Transverse colon (tissue), 4 donors: Measurements from ENCODE around the gene KRTAP4-6. TPM values are rescaled to one million over a fixed set of nuclear protein-coding genes. Genes with fewer than 3 reads are reported as not detected.
"Not testable (repeated sequence)": the region's sequence is repeated elsewhere in the genome, so short reads cannot be mapped to it uniquely, and the experiment has no call there.

Source experiments
- DNase-seq: peaks from one replicate; pipeline ENCODE4 v3.0.0-alpha.2; 2019
- H3K27ac ChIP-seq, 4 donors: fragments of 200-600 bp; sonication (generic); 2 replicates each; pipeline ENCODE4 v1.5.1; 2016 to 2018; ENCODE audit warnings: inconsistent platforms in 4 of 4
- H3K27me3 ChIP-seq: fragments of 200-600 bp; sonication (generic); 2 replicates; pipeline ENCODE4 v1.5.1; 2017; ENCODE audit warnings: inconsistent platforms
- H3K36me3 ChIP-seq, 4 donors: fragments of 200-600 bp; sonication (generic); 2 replicates each; pipeline ENCODE4 v1.5.1; 2017 to 2019; ENCODE audit warnings: inconsistent platforms in 4 of 4
- H3K4me1 ChIP-seq, 4 donors: fragments of 200-600 bp; sonication (generic); 2 replicates each; pipeline ENCODE4 v1.5.1; 2017 to 2020; ENCODE audit warnings: inconsistent platforms in 4 of 4
- H3K4me3 ChIP-seq, 4 donors: fragments of 200-600 bp; sonication (generic); 1 replicate in 1 of 4; 2 replicates in 3 of 4; pipeline versions ENCODE4 v1.5.1 to v1.6.1; 2017 to 2019; ENCODE audit warnings: inconsistent platforms in 4 of 4
- H3K9me3 ChIP-seq, 2 donors: fragments of 200-600 bp; sonication (generic); 2 replicates each; pipeline ENCODE4 v1.5.1; 2017 to 2019; ENCODE audit warnings: inconsistent platforms in 2 of 2
- EP300 ChIP-seq: sonication (generic); formaldehyde crosslinking; IDR thresholded peaks from one replicate; pipeline ENCODE4 v1.6.1; 2017; ENCODE audit warnings: antibody characterized with exemption, low read depth
- POLR2A ChIP-seq: fragments of 450-650 bp; IDR thresholded peaks from one replicate; pipeline ENCODE4 v1.6.1; 2016; ENCODE audit warnings: antibody characterized with exemption, mild to moderate bottlenecking, moderate library complexity
- POLR2AphosphoS5 ChIP-seq, 3 donors: sonication (generic); formaldehyde crosslinking; IDR thresholded peaks; one replicate each; pipeline ENCODE4 v1.6.1; 2016; ENCODE audit warnings: antibody characterized with exemption in 3 of 3
- WGBS, 2 donors: methylation state at CpG; one replicate each; pipeline ENCODE4 v1.1.5; 2018; ENCODE audit warnings: low coverage in 1 of 2; 5-methylcytosine and 5-hydroxymethylcytosine counted together
- in situ Hi-C, 4 donors: fragments of 200-750 bp; cut with MboI; loops; one replicate each; pipeline versions ENCODE4 v1.15.0 to v1.15.1; 2017; ENCODE audit warnings: low sequenced_read_pairs in 3 of 4, low pct_ligation_motif_present in 1 of 4, low pct_unique_long_range_greater_than_20kb in 1 of 4
- intact Hi-C: fragments of 100-400 bp; cut with DNase I; formaldehyde crosslinking; loops from one replicate; pipeline ENCODE4 v1.15.1; 2023; ENCODE audit warnings: low total_unique reads
- total RNA-seq, 4 donors: library from RNA; depleted of rRNA; stranded (reverse); fragments of >200 nt; gene quantifications; one replicate each; pipeline ENCODE4 v1.1.0, GENCODE V29; 2016
- TF ChIP-seq, protein P1 (sequence below), 5 experiments: fragments of 200-600 bp in 3 of 5; fragments of 450-650 bp in 2 of 5; sonication (generic) in 3 of 5; IDR thresholded peaks; 1 replicate in 2 of 5; 2 replicates in 3 of 5; pipeline ENCODE4 v1.5.1; 2016 to 2017; ENCODE audit warnings: antibody characterized with exemption in 5 of 5, inconsistent platforms in 3 of 5, mild to moderate bottlenecking in 2 of 5, moderate library complexity in 1 of 5

KRTAP4-6 gene
- not detected for total RNA-seq

DNA sequence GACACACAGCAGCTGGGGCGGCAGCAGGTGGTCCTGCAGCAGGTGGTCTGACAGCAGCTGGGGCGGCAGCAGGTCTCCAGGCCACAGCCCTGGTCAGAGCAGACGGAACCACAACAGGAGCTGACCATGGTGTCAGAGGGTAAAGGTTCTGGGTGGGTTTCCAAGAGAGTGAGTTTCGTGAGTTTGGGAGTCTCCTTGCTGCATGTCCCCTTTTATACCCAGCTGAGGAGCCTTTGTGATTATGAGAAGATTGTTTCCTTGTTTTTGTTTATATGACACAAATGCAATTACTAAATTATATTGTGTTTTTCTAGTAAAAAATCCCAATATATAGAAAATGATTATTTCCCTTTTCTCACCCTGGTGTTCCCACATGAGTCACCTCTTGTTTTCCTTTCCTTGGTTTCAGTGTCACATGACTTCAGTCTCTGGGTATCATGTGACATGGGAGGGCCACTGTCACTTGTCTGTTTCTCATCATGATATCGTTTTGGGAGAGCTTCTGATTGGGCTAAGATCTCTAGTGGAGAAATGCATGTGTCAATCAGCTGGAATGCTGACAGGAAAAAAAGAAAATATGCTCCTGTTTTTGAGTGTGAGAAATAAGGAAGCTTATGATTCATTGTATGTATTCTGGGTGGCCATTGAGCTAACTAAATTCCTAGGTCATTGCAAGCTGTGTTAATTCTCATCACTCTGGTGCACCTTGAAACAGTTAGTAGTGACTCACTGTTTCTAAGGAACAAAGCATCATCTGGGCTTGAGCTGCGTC, at the start of gene KRTAP4-6:
Gene KRTAP4-6, minus strand, starts transcription at position 185 of the 772 bp plus-strand sequence. Its CDS starts 57 bp downstream, at position 128.
- Histone ChIP-seq H3K27me3 (peaks cover 7% of the 10 kb centered on the region), H3K4me3 (no peak within 1 kb of the TSS), H3K4me1 (no peaks in the 10 kb centered on the region), H3K9me3 (peaks cover 10 to 15% of the 10 kb centered on the region in 2 donors), H3K36me3 (no peaks in the 10 kb centered on the region), H3K27ac (no peak within 1 kb of the TSS)
- in situ Hi-C loops (no loop called here), intact Hi-C loops (no loop called here)
- no peak for DNase-seq
- 66 to 77% methylated on average over 3 to 6 of the region's 6 CpGs for WGBS, 2 donors
- TF ChIP-seq EP300, result no peak
- TF ChIP-seq, protein P1, sequence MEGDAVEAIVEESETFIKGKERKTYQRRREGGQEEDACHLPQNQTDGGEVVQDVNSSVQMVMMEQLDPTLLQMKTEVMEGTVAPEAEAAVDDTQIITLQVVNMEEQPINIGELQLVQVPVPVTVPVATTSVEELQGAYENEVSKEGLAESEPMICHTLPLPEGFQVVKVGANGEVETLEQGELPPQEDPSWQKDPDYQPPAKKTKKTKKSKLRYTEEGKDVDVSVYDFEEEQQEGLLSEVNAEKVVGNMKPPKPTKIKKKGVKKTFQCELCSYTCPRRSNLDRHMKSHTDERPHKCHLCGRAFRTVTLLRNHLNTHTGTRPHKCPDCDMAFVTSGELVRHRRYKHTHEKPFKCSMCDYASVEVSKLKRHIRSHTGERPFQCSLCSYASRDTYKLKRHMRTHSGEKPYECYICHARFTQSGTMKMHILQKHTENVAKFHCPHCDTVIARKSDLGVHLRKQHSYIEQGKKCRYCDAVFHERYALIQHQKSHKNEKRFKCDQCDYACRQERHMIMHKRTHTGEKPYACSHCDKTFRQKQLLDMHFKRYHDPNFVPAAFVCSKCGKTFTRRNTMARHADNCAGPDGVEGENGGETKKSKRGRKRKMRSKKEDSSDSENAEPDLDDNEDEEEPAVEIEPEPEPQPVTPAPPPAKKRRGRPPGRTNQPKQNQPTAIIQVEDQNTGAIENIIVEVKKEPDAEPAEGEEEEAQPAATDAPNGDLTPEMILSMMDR (IDR thresholded peaks at IDR 0.05), result no peak
- no peak for TF ChIP-seq POLR2A
- no peak for TF ChIP-seq POLR2AphosphoS5 (IDR thresholded peaks at IDR 0.05)

DNA sequence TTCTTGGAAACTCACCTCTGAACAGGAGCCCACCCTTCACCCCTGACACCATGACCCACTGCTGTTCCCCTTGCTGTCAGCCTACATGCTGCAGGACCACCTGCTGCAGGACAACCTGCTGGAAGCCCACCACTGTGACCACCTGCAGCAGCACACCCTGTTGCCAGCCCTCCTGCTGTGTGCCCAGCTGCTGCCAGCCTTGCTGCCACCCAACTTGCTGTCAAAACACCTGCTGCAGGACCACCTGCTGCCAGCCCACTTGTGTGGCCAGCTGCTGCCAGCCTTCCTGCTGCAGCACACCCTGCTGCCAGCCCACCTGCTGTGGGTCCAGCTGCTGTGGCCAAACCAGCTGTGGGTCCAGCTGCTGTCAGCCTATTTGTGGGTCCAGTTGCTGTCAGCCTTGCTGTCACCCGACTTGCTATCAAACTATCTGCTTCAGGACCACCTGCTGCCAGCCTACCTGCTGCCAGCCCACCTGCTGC, 49.5 kb upstream of the KRTAP4-6 start, which contains the start of gene KRTAP9-1:
Gene KRTAP9-1, plus strand, starts transcription at position 51 of the 482 bp plus-strand sequence. Its CDS starts 0 bp downstream, at position 51.
- H3K4me3 ChIP-seq, in situ Hi-C loops, H3K9me3 ChIP-seq, intact Hi-C loops, DNase-seq, H3K27me3 ChIP-seq, H3K27ac ChIP-seq, H3K4me1 ChIP-seq, H3K36me3 ChIP-seq: not testable (repeated sequence)
- WGBS, 2 donors, result no CpG with 5 or more reads among the region's 1 CpG

DNA sequence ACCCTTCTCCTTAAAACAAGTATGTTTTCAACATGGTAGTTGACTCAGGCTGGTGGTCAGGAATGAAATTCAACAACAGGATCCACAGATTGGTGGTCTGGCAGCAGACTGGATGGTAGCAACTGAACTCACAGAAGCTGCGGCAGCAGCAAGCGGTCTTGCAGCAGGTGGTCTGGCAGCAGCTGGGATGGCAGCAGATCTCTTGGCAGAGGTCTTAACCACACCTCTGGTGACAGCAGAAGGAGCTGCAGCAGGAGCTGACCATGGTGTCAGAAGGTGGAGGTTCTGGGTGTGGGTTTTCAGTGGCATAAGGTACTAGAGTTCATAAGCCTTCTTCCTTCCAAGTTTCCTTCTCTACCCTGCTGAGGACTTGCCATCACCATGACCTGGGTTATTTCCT, 46.5 kb upstream of the KRTAP4-6 start:
- Histone ChIP-seq H3K4me1 (peaks cover 0 to 8% (median 0%) of the 10 kb centered on the region in 4 donors), H3K27me3 (peaks cover 13% of the 10 kb centered on the region), H3K4me3 (no peak overlapping the region), H3K27ac (no peak overlapping the region), H3K36me3 (no peaks in the 10 kb centered on the region), H3K9me3 (no peaks in the 10 kb centered on the region)
- DNase-seq, result no peak
- in situ Hi-C loops (no loop called here), intact Hi-C loops (no loop called here)
- TF ChIP-seq POLR2AphosphoS5 (IDR thresholded peaks at IDR 0.05) (no peak), POLR2A (no peak), EP300 (no peak)
- TF ChIP-seq, protein P1 (IDR thresholded peaks at IDR 0.05), result no peak
- 100% methylated on average over 2 of the region's 2 CpGs; no CpG with 5 or more reads in 1 of the 2 donors for WGBS, 2 donors

DNA sequence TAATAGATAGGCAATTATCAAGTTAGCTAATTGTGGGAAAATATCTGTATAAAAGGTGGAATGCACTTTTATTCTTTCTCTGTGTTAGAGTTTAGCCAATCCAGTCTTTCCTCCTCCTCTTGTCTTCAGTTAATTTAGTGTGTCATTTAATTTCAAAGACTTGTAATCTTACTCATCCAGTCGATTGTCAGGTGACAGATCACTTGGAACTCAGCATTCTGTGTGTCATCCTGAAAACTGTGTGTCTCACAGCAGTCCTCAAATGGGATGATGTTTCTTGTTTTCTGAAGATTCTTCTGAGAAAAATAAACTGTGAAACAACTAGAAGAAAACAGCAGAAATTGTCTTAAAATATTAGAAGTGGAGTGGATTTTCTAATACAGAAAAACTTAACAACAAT, 44.7 kb upstream of the KRTAP4-6 start:
- Histone ChIP-seq H3K27me3 (peaks cover 19% of the 10 kb centered on the region), H3K4me3 (no peak overlapping the region), H3K36me3 (no peaks in the 10 kb centered on the region), H3K9me3 (no peaks in the 10 kb centered on the region), H3K27ac (no peak overlapping the region), H3K4me1 (peaks cover 0 to 13% (median 0%) of the 10 kb centered on the region in 4 donors)
- intact Hi-C loops, result no loop called here
- in situ Hi-C loops, result no loop called here
- WGBS, 2 donors, result 42 to 50% methylated on average over 1 of the region's 1 CpG
- DNase-seq, result no peak
- TF ChIP-seq POLR2AphosphoS5 (IDR thresholded peaks at IDR 0.05), result no peak
- no peak for TF ChIP-seq POLR2A
- TF ChIP-seq, protein P1 (IDR thresholded peaks at IDR 0.05), result no peak
- TF ChIP-seq EP300, result no peak
